ENCODE measurements around the gene PDZRN4. TPM values are rescaled to one million over a fixed set of nuclear protein-coding genes. Genes with fewer than 3 reads are reported as not detected.

Gene PDZRN4
- total RNA-seq, 2 donors from 2014 or later = 0.89 to 1.6 TPM

DNA sequence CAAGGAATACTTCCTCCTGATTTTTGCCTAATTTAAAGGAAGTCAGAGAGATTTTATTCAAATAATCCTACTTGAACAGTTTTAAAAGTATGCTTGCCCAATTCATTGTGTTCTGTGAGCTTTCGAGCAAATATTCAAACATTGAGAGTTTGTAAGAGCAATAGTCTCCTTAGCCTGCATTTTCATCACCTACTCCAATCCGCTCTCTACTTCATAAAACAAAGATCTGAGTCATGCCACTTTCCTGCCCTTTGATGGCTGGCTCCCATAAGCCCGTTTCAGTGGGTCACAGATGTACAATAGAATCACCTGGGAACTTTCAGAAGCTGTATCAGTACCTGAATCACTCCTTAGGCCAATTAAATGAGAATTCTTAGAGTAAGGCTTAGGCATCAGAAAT lies 319.2 kb downstream of the PDZRN4 start:
- no peaks in the 10 kb centered on the region for H3K27me3 ChIP-seq
- H3K36me3 ChIP-seq = no peaks in the 10 kb centered on the region
- H3K4me3 ChIP-seq = no peak overlapping the region
- H3K4me1 ChIP-seq = no peaks in the 10 kb centered on the region
- H3K27ac ChIP-seq = no peak overlapping the region
- TF ChIP-seq, protein P1, sequence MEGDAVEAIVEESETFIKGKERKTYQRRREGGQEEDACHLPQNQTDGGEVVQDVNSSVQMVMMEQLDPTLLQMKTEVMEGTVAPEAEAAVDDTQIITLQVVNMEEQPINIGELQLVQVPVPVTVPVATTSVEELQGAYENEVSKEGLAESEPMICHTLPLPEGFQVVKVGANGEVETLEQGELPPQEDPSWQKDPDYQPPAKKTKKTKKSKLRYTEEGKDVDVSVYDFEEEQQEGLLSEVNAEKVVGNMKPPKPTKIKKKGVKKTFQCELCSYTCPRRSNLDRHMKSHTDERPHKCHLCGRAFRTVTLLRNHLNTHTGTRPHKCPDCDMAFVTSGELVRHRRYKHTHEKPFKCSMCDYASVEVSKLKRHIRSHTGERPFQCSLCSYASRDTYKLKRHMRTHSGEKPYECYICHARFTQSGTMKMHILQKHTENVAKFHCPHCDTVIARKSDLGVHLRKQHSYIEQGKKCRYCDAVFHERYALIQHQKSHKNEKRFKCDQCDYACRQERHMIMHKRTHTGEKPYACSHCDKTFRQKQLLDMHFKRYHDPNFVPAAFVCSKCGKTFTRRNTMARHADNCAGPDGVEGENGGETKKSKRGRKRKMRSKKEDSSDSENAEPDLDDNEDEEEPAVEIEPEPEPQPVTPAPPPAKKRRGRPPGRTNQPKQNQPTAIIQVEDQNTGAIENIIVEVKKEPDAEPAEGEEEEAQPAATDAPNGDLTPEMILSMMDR (IDR thresholded peaks at IDR 0.05) = no peak
- DNase-seq (ENCODE audit: low spot score) = no peak
- no peaks in the 10 kb centered on the region for H3K9me3 ChIP-seq

DNA sequence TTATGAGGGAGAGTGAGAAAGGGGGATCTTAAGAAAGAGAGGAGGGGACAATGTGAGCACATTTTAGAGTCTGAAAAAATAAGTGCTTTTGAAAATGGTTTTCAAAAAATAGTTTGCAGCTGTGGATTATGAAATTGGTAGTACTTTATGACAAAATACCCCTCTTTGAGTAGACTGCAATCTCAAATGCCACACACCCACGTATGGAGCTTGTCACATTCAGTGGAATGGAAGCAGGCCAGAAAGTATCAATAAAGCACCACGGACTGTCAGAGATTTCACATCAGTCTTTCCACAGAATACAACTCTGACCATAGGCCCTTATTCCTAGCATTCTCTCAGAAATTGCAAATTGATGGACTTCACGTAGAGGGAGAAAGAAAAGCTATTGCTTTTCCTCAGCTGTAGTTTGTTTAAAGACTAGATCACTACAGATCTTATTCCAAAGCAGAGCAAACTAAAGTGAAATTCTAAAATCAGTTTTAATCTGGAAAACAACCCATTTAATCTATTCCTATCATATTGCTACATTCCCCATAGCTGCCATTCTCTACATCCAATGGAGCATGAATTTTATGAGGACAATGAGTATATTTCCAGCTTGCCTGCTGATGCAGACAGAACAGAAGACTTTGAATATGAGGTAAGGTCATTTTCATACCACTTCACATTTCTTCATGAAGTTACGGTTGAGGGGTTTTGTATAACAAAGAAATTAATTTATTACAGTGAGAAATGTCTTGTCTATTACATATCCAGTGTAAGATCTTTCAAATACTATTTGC lies 321.3 kb downstream of the PDZRN4 start:
- DNase-seq (ENCODE audit: low spot score) = no peak
- no peaks in the 10 kb centered on the region for H3K4me1 ChIP-seq
- H3K36me3 ChIP-seq = no peaks in the 10 kb centered on the region
- H3K4me3 ChIP-seq = no peak overlapping the region
- no peaks in the 10 kb centered on the region for H3K27me3 ChIP-seq
- TF ChIP-seq, protein P1 (IDR thresholded peaks at IDR 0.05) = no peak
- H3K9me3 ChIP-seq = no peaks in the 10 kb centered on the region
- H3K27ac ChIP-seq = no peak overlapping the region

DNA sequence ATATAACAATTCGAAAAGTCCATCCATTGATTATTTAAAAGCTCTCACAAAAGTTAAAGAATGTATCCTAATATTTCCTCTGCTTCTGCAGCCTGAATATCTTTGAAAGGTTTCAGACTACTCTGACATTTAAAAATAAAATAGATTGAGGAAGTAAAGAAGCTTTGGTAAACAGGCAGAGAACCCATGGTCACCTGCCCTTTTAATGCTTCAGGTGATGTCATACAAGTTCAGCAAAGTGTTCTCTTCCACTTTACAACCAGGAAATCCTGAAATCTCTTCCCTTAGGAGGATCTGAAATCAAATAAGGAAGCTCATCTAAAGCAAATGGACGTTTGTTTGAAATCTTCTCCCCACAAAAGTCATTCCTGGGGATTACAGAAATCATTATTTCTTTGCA lies 322.4 kb downstream of the PDZRN4 start:
- no peak for DNase-seq (ENCODE audit: low spot score)
- no peaks in the 10 kb centered on the region for H3K9me3 ChIP-seq
- no peak overlapping the region for H3K27ac ChIP-seq
- no peaks in the 10 kb centered on the region for H3K4me1 ChIP-seq
- H3K36me3 ChIP-seq = no peaks in the 10 kb centered on the region
- H3K4me3 ChIP-seq = no peak overlapping the region
- H3K27me3 ChIP-seq = no peaks in the 10 kb centered on the region
- TF ChIP-seq, protein P1 (IDR thresholded peaks at IDR 0.05) = no peak

- TF ChIP-seq, protein P1 (IDR thresholded peaks at IDR 0.05) = no peak
- no peak overlapping the region for H3K27ac ChIP-seq
- H3K9me3 ChIP-seq = no peaks in the 10 kb centered on the region
- H3K4me1 ChIP-seq = no peaks in the 10 kb centered on the region
- no peak overlapping the region for H3K4me3 ChIP-seq
- H3K36me3 ChIP-seq = no peaks in the 10 kb centered on the region
- no peaks in the 10 kb centered on the region for H3K27me3 ChIP-seq
- DNase-seq (ENCODE audit: low spot score) = no peak
These were observed 323.1 kb downstream of the PDZRN4 start for GRCh38 chr12:41511247-41511646.

DNA sequence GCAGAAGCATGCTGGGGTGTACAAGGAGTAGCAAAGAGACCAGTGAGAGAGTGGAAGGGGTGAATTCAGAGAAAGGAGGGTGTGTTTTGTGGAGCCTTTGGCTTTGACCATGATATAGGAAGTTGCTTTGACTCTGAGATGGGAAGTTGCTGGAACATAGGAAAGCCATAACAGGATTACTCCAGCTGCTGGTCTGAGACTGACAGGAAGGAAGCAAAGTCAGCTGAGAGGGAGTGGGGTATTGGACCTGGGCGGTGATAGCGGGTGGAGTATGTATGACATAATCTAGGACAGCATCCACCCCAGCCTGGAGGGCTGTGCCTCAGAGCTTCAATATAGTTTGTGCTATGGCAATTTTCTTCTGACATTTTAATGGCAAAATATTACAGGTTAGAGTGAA lies 324.4 kb downstream of the PDZRN4 start:
- H3K36me3 ChIP-seq = no peaks in the 10 kb centered on the region
- no peaks in the 10 kb centered on the region for H3K9me3 ChIP-seq
- no peak overlapping the region for H3K27ac ChIP-seq
- H3K4me1 ChIP-seq = no peaks in the 10 kb centered on the region
- H3K4me3 ChIP-seq = no peak overlapping the region
- no peaks in the 10 kb centered on the region for H3K27me3 ChIP-seq
- TF ChIP-seq, protein P1 (IDR thresholded peaks at IDR 0.05) = no peak
- no peak for DNase-seq (ENCODE audit: low spot score)
